Mesothelial cell of epicardium (in vitro differentiated cells): ENCODE data around the gene GGT6. TPM values are rescaled to one million over a fixed set of nuclear protein-coding genes. Genes with fewer than 3 reads are reported as not detected.
A peak's percentile ranks its signal among the peaks of the same experiment; 100 is the strongest.

Experiments
- DNase-seq, 2 experiments: peaks; one replicate each; pipeline ENCODE4 v3.0.0; 2021; ENCODE audit warnings: low spot score in 2 of 2; ENCODE audit not compliant: unreplicated experiment in 2 of 2
- H3K27ac Mint-ChIP-seq: 2 replicates; pipeline ENCODE4 v1.8.0; 2021; ENCODE audit warnings: mixed read lengths
- H3K27me3 Mint-ChIP-seq: 2 replicates; pipeline ENCODE4 v1.8.0; 2021; ENCODE audit warnings: low read depth, mixed read lengths
- H3K36me3 Mint-ChIP-seq: 2 replicates; pipeline ENCODE4 v1.8.0; 2021; ENCODE audit warnings: mixed read lengths
- H3K4me1 Mint-ChIP-seq: 2 replicates; pipeline ENCODE4 v1.8.0; 2021; ENCODE audit warnings: mixed read lengths
- H3K4me3 Mint-ChIP-seq: 2 replicates; pipeline ENCODE4 v1.8.0; 2021; ENCODE audit warnings: mild to moderate bottlenecking, moderate library complexity, mixed read lengths
- H3K9me3 Mint-ChIP-seq: 2 replicates; pipeline ENCODE4 v1.8.0; 2021; ENCODE audit warnings: mixed read lengths
- CTCF ChIP-seq: fragments of 200-600 bp; sonication (generic); IDR thresholded peaks from one replicate; pipeline ENCODE4 v1.5.0; 2021; ENCODE audit warnings: antibody characterized with exemption; ENCODE audit not compliant: unreplicated experiment
- total RNA-seq: library from RNA; stranded (reverse); gene quantifications from 3 replicates; pipeline ENCODE4 v1.2.1, GENCODE V29; 2021

GGT6 gene
- total RNA-seq, 1 donor from 2014 or later, result 0.27 TPM

- no peak for TF ChIP-seq CTCF
- Mint-ChIP-seq H3K27ac (peak overlapping the region; percentile 98), H3K9me3 (no peaks in the 10 kb centered on the region)
These were observed 47.9 kb downstream of the GGT6 start for GRCh38 chr17:4512156-4513112.

GRCh38 chr17:4511199-4511932, 49.0 kb downstream of the GGT6 start:
- no peak for DNase-seq
- Mint-ChIP-seq H3K4me3 (no peak overlapping the region), H3K27ac (peak overlapping the region; percentile 37), H3K36me3 (no peaks in the 10 kb centered on the region), H3K9me3 (no peaks in the 10 kb centered on the region), H3K4me1 (peaks cover 30% of the 10 kb centered on the region), H3K27me3 (no peaks in the 10 kb centered on the region)
- TF ChIP-seq CTCF, result no peak

More at GRCh38 chr17:4512156-4513112, 47.9 kb downstream of the GGT6 start:
- no peak for DNase-seq
- no peaks in the 10 kb centered on the region for H3K27me3 Mint-ChIP-seq
- peaks cover 1% of the 10 kb centered on the region for H3K36me3 Mint-ChIP-seq
- H3K4me3 Mint-ChIP-seq, result no peak overlapping the region
- H3K4me1 Mint-ChIP-seq, result peaks cover 37% of the 10 kb centered on the region

GRCh38 chr17:4510618-4510941, 49.8 kb downstream of the GGT6 start:
- Mint-ChIP-seq H3K27ac (peak overlapping the region; percentile 37), H3K4me1 (peaks cover 28% of the 10 kb centered on the region), H3K9me3 (no peaks in the 10 kb centered on the region), H3K36me3 (no peaks in the 10 kb centered on the region), H3K4me3 (no peak overlapping the region), H3K27me3 (no peaks in the 10 kb centered on the region)
- DNase-seq, result no peak
- TF ChIP-seq CTCF, result no peak

GRCh38 chr17:4509923-4510617, 50.3 kb downstream of the GGT6 start:
- H3K4me1 Mint-ChIP-seq, result peaks cover 27% of the 10 kb centered on the region
- H3K36me3 Mint-ChIP-seq, result no peaks in the 10 kb centered on the region
- TF ChIP-seq CTCF, result no peak
- no peaks in the 10 kb centered on the region for H3K27me3 Mint-ChIP-seq
- no peak for DNase-seq
- no peaks in the 10 kb centered on the region for H3K9me3 Mint-ChIP-seq
- no peak overlapping the region for H3K4me3 Mint-ChIP-seq
- no peak overlapping the region for H3K27ac Mint-ChIP-seq

GRCh38 chr17:4509401-4509800, 51.0 kb downstream of the GGT6 start:
- Mint-ChIP-seq H3K36me3 (no peaks in the 10 kb centered on the region), H3K4me3 (no peak overlapping the region), H3K27ac (no peak overlapping the region), H3K27me3 (no peaks in the 10 kb centered on the region), H3K9me3 (no peaks in the 10 kb centered on the region), H3K4me1 (peaks cover 22% of the 10 kb centered on the region)
- no peak for DNase-seq
- no peak for TF ChIP-seq CTCF
